OCI-LY3 (cell line): ENCODE data around the gene C1orf21.

Experiments used
- EZH2phosphoT487 ChIP-seq: fragments of 200-600 bp; shearing (Covaris generic); IDR thresholded peaks from 2 replicates; pipeline ENCODE4 v1.6.1; 2018; ENCODE audit warnings: antibody characterized with exemption, mixed run types, low read depth
- TF ChIP-seq, protein P1 (sequence below): fragments of 200-600, 300-600 bp; sonication (generic); IDR thresholded peaks from 2 replicates; pipeline ENCODE4 v1.5.1; 2014; ENCODE audit warnings: antibody characterized with exemption, low read length, low read depth

DNA sequence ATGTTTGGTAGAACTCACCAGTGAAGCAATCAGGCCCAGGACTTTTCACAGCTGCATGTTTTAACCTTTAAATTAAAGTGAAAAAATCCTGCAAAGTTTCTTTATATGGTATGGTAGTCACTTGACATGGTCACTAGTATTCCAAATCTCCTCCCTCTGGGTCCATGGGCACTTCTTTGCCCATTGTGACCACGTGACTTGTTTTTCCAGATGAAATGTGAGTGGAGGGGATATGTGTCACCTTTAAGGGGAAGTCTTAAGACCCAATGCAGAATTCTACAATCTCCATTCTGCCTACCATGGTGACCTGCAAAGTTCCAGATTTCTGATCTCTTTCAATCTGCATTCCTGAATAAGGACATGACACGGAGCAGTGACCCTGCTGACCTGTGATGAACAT is 152.8 kb downstream of the C1orf21 start:
- TF ChIP-seq EZH2phosphoT487: no peak
- TF ChIP-seq, protein P1, sequence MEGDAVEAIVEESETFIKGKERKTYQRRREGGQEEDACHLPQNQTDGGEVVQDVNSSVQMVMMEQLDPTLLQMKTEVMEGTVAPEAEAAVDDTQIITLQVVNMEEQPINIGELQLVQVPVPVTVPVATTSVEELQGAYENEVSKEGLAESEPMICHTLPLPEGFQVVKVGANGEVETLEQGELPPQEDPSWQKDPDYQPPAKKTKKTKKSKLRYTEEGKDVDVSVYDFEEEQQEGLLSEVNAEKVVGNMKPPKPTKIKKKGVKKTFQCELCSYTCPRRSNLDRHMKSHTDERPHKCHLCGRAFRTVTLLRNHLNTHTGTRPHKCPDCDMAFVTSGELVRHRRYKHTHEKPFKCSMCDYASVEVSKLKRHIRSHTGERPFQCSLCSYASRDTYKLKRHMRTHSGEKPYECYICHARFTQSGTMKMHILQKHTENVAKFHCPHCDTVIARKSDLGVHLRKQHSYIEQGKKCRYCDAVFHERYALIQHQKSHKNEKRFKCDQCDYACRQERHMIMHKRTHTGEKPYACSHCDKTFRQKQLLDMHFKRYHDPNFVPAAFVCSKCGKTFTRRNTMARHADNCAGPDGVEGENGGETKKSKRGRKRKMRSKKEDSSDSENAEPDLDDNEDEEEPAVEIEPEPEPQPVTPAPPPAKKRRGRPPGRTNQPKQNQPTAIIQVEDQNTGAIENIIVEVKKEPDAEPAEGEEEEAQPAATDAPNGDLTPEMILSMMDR: no peak
